GM21381 (cell line): ENCODE data around the gene TOMM22.

ENCODE experiments used
- ATAC-seq: cut with Tn5 transposase; IDR thresholded peaks from one replicate; pipeline ENCODE4 v1.9.1; 2021; ENCODE audit warnings: mild to moderate bottlenecking, moderate library complexity; ENCODE audit not compliant: unreplicated experiment

The TOMM22 gene

DNA sequence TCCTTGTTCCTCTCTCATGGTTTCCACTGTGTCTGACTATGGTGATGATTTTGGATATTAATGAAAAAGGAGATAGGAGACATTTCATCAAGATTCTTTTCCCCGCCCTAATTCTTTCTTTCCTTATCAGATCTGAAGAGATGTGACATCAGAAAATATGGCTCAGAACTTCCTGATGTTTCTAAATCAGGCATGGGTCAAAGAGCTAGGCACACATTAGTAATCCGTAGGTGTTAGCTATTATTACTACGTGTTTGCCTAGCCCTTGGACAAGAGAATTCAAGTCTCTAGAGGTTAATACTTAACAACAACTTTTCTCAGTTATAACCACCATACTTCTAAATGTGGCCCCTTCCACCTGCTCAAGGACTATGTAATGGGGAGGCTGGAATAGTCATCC is 13.2 kb downstream of the TOMM22 start:
- ATAC-seq: no peak

- no peak for ATAC-seq
Observed at GRCh38 chr22:38696606-38697424, 15.1 kb downstream of the TOMM22 start.

GRCh38 chr22:38697425-38698089 is 15.8 kb downstream of the TOMM22 start:
- ATAC-seq: no peak

DNA sequence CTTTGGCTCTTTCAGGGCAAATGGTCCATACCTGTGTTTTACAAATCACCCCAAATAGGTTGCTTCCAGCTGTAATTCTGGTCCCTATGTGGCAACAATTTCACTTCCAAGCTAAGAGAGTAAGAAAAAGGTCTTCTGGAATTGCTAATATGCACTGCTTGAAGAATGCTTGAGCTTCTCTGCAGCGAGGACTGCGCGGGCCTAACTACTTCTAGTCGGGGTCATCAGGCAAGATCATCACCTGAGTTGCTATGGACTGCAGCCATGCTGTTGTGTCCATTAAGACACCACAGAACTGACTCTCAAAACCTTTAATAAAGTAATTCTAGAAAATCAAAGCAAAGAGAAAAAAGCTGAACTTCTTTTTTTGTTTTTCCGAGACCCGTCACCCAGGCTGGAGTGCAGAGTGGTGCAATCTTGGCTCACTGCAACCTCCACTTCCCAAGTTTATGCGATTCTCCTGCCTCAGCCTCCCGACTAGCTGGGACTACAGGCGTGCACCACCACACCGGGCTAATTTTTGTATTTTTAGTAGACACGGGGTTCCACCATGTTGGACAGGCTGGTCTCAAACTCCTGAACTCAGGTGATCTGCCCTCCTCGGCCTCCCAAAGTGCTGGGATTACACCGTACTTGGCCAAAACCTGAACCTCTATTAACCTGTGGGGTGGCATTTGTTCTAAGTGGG is 16.8 kb downstream of the TOMM22 start:
- no peak for ATAC-seq

DNA sequence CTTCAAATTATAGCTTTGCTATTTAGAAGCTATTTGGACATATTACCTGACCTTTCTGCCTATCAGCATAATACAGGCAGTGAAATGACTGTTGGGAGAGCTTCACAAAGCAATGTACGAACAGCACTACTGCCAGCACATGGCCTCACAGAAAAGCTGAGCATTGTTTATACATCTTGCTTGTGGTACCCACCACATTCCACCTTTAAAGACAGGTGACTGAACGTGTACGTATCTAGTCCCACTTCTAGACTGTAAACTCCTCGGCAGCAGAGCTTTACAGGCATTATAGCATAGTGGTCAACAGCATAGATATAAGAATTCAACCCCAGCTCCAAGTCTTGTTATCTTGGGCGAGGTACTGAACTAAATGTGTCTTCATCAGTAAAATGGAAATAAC is 17.4 kb downstream of the TOMM22 start:
- no peak for ATAC-seq

DNA sequence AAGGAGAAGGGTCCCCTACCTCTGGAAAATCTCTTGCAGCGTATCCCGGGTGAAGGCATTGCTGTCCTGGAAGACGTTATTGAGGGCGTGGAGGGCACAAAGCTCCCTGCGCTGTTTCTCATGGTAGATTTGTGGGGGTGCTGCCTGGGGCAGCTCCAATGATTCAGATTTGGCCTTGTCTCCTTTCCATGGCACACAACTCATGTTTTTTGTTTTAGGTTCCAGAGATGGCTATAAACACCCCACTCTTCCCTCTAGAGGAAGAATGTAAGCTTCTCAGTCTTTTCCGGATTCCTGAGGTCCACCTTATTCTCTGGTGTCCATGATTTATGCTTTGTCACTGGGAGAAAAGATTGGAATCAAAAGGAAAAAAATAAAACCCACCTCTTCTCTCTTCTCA is 18.0 kb downstream of the TOMM22 start:
- ATAC-seq: no peak

DNA sequence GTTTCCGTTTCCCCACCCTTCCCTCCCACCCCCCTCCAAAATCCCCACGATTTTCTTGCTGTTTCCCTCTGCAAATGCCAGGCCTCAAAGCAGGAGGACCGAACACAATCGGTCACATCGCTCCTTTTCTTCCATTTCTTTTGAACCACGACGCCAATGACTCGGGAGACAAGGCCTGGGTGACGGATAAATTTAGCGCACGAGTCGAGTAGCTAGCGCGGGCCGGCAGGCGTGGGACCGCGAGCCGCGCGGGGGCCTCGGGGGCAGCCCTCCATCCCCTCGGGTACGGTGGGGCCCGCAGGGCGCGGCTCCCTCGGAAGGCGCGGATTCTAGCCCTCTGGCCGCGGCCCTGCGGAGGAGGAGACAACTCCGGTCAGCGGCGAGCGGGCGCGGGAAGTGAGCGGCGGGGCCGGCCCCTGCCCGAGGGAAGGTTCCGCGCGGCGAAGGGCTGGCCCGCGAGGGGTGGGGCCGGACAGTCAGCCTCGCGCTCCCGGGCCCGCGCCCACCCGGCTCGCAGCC is 18.6 kb downstream of the TOMM22 start:
- no peak for ATAC-seq

DNA sequence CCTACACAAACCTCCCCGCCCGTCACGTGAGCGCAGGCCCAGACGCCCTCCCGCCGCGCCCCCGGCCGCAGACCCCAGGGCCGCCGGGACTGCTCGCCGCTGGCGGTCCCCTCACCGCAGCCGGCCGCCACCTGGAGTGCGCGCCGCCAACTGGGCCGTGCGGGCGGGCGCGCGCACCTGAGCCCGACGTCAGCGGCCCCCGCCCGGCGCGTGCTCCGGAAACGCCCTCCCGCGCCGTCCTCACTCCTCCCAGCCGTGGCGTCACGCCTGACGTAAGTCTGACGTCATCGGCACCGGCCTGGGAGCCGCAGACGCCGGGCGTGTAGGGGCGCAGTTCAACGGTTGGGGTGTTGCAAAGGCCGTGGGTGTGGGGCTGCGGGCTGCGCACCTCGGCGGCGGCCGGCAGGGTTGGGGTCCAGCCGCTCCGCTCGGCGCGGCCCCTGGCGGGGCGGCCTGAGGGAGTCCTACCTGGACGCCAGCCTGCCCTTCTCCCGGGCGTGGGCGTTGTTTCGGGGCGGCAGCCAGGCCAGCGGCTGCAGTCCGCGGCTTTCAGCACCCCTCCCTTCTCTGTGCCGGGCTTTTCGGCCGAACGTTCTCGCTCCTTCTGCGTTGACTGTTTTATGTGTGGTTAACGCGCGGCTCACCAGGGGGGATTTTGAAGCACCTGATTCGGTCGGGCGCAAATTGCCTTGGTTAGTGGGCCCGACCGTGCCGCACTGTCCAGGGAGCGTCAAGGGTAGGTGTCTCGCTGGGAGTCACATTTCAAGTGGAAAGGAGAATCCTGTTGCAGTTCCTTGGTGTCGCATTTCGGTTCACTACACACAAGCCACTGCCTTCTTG is 19.3 kb downstream of the TOMM22 start, which contains the start of gene JOSD1:
Gene JOSD1 (minus strand): TSS at position 155 of the 840 bp plus-strand sequence. CDS start 956 bp downstream, outside the sequence.
- peak; percentile 51 for ATAC-seq

DNA sequence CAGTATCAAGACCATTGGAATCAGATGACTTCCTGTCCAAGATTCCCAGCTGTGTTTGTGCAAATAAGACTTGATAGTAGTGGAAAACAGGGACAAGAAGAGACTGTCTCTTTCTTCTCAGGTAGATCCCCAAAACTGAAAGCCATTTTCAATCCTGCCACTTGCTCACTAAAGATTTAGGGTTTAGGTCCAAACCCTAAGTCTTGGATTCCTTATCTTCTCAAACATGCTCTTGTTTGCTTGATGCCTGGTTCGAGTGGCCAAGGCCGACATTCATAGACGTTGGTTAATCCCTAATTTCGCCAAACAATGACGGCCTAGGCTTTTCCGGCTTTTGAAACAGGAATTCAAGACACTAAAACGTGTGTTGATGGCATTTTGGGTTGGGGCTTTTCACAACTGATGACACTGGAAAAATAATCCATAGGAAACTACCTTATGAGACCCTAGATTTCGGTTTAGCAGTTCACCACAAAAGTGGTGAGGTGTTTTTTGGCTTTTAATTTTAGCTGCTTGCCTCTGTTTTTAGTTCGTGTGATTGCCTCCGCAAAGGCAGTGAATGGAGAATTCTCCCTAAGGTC is 23.0 kb downstream of the TOMM22 start:
- no peak for ATAC-seq

DNA sequence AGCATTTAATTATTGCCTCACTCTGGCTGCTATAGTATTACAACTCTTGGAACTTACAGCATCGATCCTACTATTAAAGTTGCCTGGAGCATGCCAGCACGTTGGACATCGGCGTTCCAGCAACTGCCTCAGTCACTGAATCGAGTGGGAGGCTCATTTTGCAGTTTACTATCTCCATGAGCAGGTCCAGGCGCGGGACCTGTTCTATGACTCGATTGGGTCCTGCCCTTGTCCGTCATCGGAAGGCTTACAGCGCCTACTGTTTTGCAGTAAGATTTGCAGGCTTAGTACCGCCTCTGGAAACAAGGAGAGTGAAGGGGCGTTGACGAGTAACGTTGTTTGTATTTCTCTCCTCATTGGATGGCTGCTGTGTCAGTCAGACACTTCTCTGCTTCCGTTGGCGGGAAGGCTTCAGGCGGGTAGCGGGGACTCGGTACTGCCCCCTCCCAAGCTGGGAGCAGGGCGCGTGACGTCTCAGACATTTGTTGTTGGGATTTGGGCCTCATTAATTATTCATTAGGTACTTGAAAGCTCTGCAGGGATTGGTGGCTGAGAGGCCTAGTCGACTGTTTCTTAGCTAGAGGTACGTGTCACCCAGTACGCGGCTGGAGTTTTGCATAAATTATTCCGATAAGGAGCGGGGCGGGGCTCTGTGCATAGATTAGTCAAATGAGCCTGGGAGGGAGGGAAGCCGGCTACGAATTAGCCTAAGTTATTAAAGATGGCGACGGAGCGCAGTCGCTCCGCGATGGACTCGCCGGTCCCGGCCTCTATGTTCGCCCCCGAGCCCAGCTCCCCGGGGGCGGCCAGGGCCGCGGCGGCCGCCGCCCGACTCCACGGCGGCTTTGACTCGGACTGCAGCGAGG is 23.7 kb downstream of the TOMM22 start, which contains the start of gene GTPBP1:
Gene GTPBP1 (plus strand): TSS at position 710 of the 866 bp plus-strand sequence. CDS start 12 bp downstream, at position 722.
- peak; percentile 63 for ATAC-seq

DNA sequence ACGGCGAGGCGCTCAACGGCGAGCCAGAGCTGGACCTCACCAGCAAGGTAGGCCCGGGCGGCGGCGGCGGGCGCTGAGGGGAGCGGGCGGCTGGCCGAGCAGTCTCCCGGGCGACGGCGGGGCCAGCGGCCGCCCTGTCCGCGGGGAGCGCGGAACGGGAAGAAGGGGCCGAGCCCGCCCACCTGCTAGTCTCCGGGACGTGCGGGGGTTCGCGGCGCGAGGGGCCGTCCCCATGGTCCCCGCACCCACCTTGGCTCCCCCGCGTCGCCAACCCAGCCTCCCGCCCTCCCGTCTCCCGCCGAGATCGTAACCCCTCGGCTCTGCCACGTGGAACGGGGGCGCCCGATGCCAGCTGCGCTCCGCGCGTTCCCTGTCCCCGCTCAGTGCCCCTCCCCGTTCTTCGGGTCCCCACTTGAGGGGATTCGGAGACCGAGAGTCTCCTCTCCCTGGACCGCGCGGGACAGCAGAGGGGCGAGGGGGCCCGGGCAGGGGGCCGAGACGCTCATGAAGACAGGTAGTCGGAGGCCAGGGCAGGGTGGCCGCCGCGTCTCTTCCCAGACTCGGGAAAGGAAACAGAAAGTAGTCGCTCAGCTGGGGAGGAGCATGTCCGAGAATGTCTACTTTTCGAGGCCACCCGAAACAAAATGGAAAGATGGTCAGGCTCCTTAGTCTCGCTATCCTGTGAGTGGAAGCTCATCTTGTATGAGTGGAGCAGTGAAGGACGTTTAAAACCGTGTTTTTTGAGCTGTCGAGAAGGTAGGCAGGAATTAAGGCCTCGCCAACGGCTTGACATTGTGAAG is 24.5 kb downstream of the TOMM22 start:
- ATAC-seq: peak; percentile 3

- ATAC-seq: no peak
Observed at GRCh38 chr22:38706901-38707195, 25.1 kb downstream of the TOMM22 start.

GRCh38 chr22:38707346-38707745 is 25.6 kb downstream of the TOMM22 start:
- no peak for ATAC-seq

- ATAC-seq: no peak
Observed at GRCh38 chr22:38707984-38708383, 26.2 kb downstream of the TOMM22 start.

GRCh38 chr22:38709306-38709705 is 27.5 kb downstream of the TOMM22 start:
- ATAC-seq: no peak

DNA sequence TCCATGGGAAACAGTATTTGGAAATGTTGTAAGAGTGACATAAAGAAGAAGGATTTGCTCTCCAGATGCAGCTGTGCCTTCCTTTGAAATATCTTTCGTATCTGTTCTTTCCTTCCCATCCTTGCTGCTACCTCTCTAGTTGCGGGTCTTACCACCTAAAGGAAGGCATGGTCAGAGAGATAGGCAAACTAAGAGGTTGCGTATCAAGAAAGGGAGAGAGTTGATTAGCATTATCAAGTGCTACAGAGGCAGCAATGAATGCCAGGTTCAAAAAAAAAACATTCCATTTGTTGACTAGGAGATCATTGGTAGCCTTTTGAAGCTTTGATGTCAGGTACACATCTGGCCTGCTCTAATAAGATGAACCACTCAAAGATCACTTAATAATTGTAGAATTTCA is 28.6 kb downstream of the TOMM22 start:
- no peak for ATAC-seq

DNA sequence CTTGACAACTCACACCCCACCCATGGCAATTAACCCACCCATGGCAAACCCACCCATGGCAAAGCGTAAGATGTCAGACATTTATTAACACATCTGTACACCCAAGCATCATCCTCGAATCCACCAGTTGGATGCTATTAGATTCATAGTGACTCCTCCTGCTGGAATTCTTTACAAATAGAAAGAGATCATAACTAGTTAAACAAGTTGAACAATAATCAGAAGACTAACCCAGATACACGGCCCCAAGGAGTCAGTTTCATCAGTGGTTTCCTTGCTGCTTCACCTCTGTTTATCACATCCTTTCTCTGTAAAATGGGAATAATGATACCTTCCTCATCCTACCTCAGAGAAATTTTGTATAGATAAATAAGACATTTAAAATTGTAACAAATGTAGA is 29.1 kb downstream of the TOMM22 start:
- ATAC-seq: no peak

GRCh38 chr22:38712486-38713207 is 30.9 kb downstream of the TOMM22 start:
- ATAC-seq: no peak
